GM12878 (cell line): Measurements from ENCODE around the gene OR51M1. TPM values are rescaled to one million over a fixed set of nuclear protein-coding genes. Genes with fewer than 3 reads are reported as not detected.

ENCODE experiments used
- ATAC-seq: fragments of 200-7000 bp; cut with Tn5 transposase; 3 replicates; pipeline ENCODE4 v1.9.1; 2020; ENCODE audit warnings: mild to moderate bottlenecking, moderate library complexity
- BruUV-seq: library from RNA; stranded (reverse); fragments of 400-500 nt; replicated peaks from 2 replicates; lab custom pipeline; 2021; lab: Mats Ljungman, UMichigan
- CTCF ChIA-PET: fragments of 300-600 bp; sonication (Branson Sonifier 250); formaldehyde crosslinking; extraction: SDS; loops from one replicate; lab custom pipeline; 2021; ENCODE audit warnings: inconsistent platforms; lab: Yijun Ruan, JAX
- POLR2A ChIA-PET: fragments of 350-600 bp; formaldehyde crosslinking; extraction: SDS; loops from one replicate; lab custom pipeline; 2021; ENCODE audit warnings: inconsistent platforms; lab: Charles Lee
- RAD21 ChIA-PET: fragments of 300-600 bp; sonication (Branson Sonifier 250); formaldehyde crosslinking; loops from one replicate; lab custom pipeline; 2023; ENCODE audit warnings: antibody characterized with exemption; ENCODE audit not compliant: unreplicated experiment; lab: Charles Lee
- SMC1A ChIA-PET: fragments of 300-600 bp; sonication (Branson Sonifier 250); formaldehyde crosslinking; loops from one replicate; lab custom pipeline; 2023; ENCODE audit not compliant: unreplicated experiment, uncharacterized antibody; lab: Charles Lee
- DNase-seq: peaks from one replicate; pipeline ENCODE4 v3.0.0-alpha.2; 2011; ENCODE audit warnings: low read depth, low spot score
- FAIRE-seq: peaks from 3 replicates; lab custom pipeline; 2011; peaks lifted over from hg19 to GRCh38; lab: Jason Lieb, UNC
- H2AFZ ChIP-seq: 2 replicates; pipeline ENCODE4 v1.6.0; 2011; ENCODE audit warnings: low read depth, low read length, control low read depth; ENCODE audit not compliant: control insufficient read depth
- H3K27ac ChIP-seq: 2 replicates; pipeline ENCODE4 v1.5.1; 2011; ENCODE audit warnings: control low read depth; ENCODE audit not compliant: control insufficient read depth, insufficient read depth
- H3K27me3 ChIP-seq, 2 experiments: replicated peaks in 1 of 2; 2 replicates each; pipeline versions ENCODE4 v1.6.0 to v1.6.1; 2011; ENCODE audit warnings: low read length in 1 of 2; ENCODE audit not compliant: control insufficient read depth in 2 of 2, insufficient read depth in 2 of 2
- H3K36me3 ChIP-seq, 2 experiments: 2 replicates each; pipeline ENCODE4 v1.5.1; 2011; ENCODE audit warnings: low read length in 1 of 2; ENCODE audit not compliant: control insufficient read depth in 2 of 2, insufficient read depth in 2 of 2
- H3K4me1 ChIP-seq: 2 replicates; pipeline ENCODE4 v1.6.1; 2011; ENCODE audit warnings: mild to moderate bottlenecking, low read length, moderate library complexity, mixed read lengths; ENCODE audit not compliant: control insufficient read depth, insufficient read depth
- H3K4me2 ChIP-seq: 2 replicates; pipeline ENCODE4 v1.6.0; 2011; ENCODE audit warnings: control low read depth; ENCODE audit not compliant: control insufficient read depth, insufficient read depth
- H3K4me3 ChIP-seq: fragments of 200-600 bp; sonication (generic); 2 replicates; pipeline ENCODE4 v1.5.1; 2016
- H3K79me2 ChIP-seq: 2 replicates; pipeline ENCODE4 v1.6.0; 2011; ENCODE audit warnings: low read length; ENCODE audit not compliant: control insufficient read depth, insufficient read depth
- H3K9ac ChIP-seq: 2 replicates; pipeline ENCODE4 v1.8.0; 2011; ENCODE audit warnings: low read length, control low read depth, mixed read lengths; ENCODE audit not compliant: control insufficient read depth, insufficient read depth
- H3K9me3 ChIP-seq: replicated peaks from 3 replicates; pipeline ENCODE4 v1.5.1; 2011; ENCODE audit warnings: mild to moderate bottlenecking, low read length; ENCODE audit not compliant: control insufficient read depth, insufficient read depth
- H4K20me1 ChIP-seq: 2 replicates; pipeline ENCODE4 v1.6.0; 2011; ENCODE audit not compliant: control insufficient read depth, insufficient read depth
- BRCA1 ChIP-seq: IDR thresholded peaks from 2 replicates; pipeline ENCODE4 v1.6.1; 2011; ENCODE audit warnings: low read depth, low read length, improper control_type of control experiment
- CREB1 ChIP-seq: IDR thresholded peaks from 2 replicates; pipeline ENCODE4 v1.6.1; 2012; ENCODE audit warnings: low read depth, mild to moderate bottlenecking, inconsistent platforms
- EGR1 ChIP-seq, 2 experiments: IDR thresholded peaks; 1 replicate in 1 of 2; 2 replicates in 1 of 2; pipeline ENCODE4 v1.6.1; 2011 to 2012; ENCODE audit warnings: low read depth in 2 of 2, low read length in 2 of 2, borderline replicate concordance in 1 of 2, mild to moderate bottlenecking in 1 of 2, moderate library complexity in 1 of 2
- GABPA ChIP-seq: IDR thresholded peaks from 2 replicates; pipeline ENCODE4 v1.6.1; 2014; ENCODE audit warnings: antibody characterized with exemption, low read depth, mild to moderate bottlenecking, inconsistent platforms
- GATAD2B ChIP-seq: fragments of 450-650 bp; conservative IDR thresholded peaks from 2 replicates; pipeline ENCODE4 v1.6.1; 2017; ENCODE audit warnings: low read depth, mild to moderate bottlenecking, moderate library complexity
- HSF1 ChIP-seq: fragments of 150-350 bp; IDR thresholded peaks from 2 replicates; pipeline ENCODE4 v1.6.1; 2014; ENCODE audit warnings: mild to moderate bottlenecking, low read depth, low read length
- JUNB ChIP-seq: IDR thresholded peaks from 2 replicates; pipeline ENCODE4 v1.6.1; 2016; ENCODE audit warnings: antibody characterized with exemption, mild to moderate bottlenecking
- MTA3 ChIP-seq: IDR thresholded peaks from 2 replicates; pipeline ENCODE4 v1.6.1; 2012; ENCODE audit warnings: low read length, inconsistent platforms, borderline replicate concordance
- RAD51 ChIP-seq: fragments of 450-650 bp; IDR thresholded peaks from 2 replicates; pipeline ENCODE4 v1.6.1; 2016; ENCODE audit warnings: moderate library complexity, mild to moderate bottlenecking, inconsistent platforms
- RELA ChIP-seq: fragments of 450-650 bp; IDR thresholded peaks from 2 replicates; pipeline ENCODE4 v1.8.0; 2014; ENCODE audit warnings: borderline replicate concordance; ENCODE audit not compliant: partially characterized antibody
- STAT3 ChIP-seq: IDR thresholded peaks from 2 replicates; pipeline ENCODE4 v1.6.1; 2011; ENCODE audit warnings: low read depth, low read length, improper control_type of control experiment
- SUZ12 ChIP-seq: fragments of 200-600 bp; sonication (generic); IDR thresholded peaks from one replicate; pipeline ENCODE4 v1.6.1; 2018; ENCODE audit warnings: antibody characterized with exemption, mild to moderate bottlenecking; ENCODE audit not compliant: unreplicated experiment
- TCF3 ChIP-seq: IDR thresholded peaks from 2 replicates; pipeline ENCODE4 v1.6.1; 2012; ENCODE audit warnings: low read depth, mild to moderate bottlenecking, low read length, borderline replicate concordance; ENCODE audit not compliant: insufficient read depth
- USF2 ChIP-seq: IDR thresholded peaks from 2 replicates; pipeline ENCODE4 v1.6.1; 2011; ENCODE audit warnings: low read depth, low read length, improper control_type of control experiment, borderline replicate concordance
- YY1 ChIP-seq: IDR thresholded peaks from 2 replicates; pipeline ENCODE4 v1.6.1; 2011; ENCODE audit warnings: low read depth, mild to moderate bottlenecking, low read length
- ZNF274 ChIP-seq: IDR thresholded peaks from one replicate; pipeline ENCODE4 v1.8.0; 2011; ENCODE audit not compliant: insufficient read length, insufficient read depth
- ZNF622 ChIP-seq: fragments of 450-650 bp; IDR thresholded peaks from 2 replicates; pipeline ENCODE4 v1.6.1; 2017; ENCODE audit warnings: mild to moderate bottlenecking, inconsistent platforms
- in situ Hi-C: fragments of 300-500 bp; cut with MboI; formaldehyde crosslinking; loops from 9 replicates; pipeline ENCODE4 v1.14.3; 2018; ENCODE audit warnings: mixed read lengths
- intact Hi-C: fragments of 100-400 bp; cut with micrococcal nuclease; formaldehyde crosslinking; loops from one replicate; pipeline ENCODE4 v1.14.2; 2022; ENCODE audit not compliant: unreplicated experiment
- polyA plus RNA-seq, 11 experiments: library from polyadenylated mRNA; depleted of rRNA in 4 of 11; unstranded in 6 of 11; stranded (reverse) in 5 of 11; fragments of >200 nt; fragmentation: Nextera tagmentation in 4 of 11; fragmentation: Illumina TruSeq in 1 of 11; extraction: Ambion mirVana in 4 of 11; extraction: Trizol in 1 of 11; gene quantifications; 1 replicate in 1 of 11; 2 replicates in 10 of 11; pipeline versions ENCODE4 v1.2.1 to v1.2.3, GENCODE V29; 2011 to 2016; ENCODE audit warnings: inconsistent platforms in 2 of 11, missing spikeins in 2 of 11, low read depth in 1 of 11
- total RNA-seq, 4 experiments: library from RNA; depleted of rRNA in 3 of 4; stranded (reverse); fragments of >200 nt in 3 of 4; fragmentation: Illumina TruSeq in 1 of 4; extraction: Trizol in 1 of 4; gene quantifications; 2 replicates each; pipeline versions ENCODE4 v1.2.1 to v1.2.3, GENCODE V29; 2013 to 2021

Gene OR51M1
- total and polyA plus RNA-seq, 10 of the 15 experiments (the other 5 are each of a cell fraction or from before 2014, with no cell fraction given), result 0.06 TPM; not detected in 9

GRCh38 chr11:5398936-5399335 lies 15.3 kb downstream of the OR51M1 start (continued):
- no peak for TF ChIP-seq ZNF622
- no peak for TF ChIP-seq GATAD2B
- TF ChIP-seq YY1, result no peak
- TF ChIP-seq ZNF274, result no peak
- no peak for TF ChIP-seq MTA3
- TF ChIP-seq STAT3, result no peak
- TF ChIP-seq USF2, result no peak
- TF ChIP-seq RELA, result no peak
- TF ChIP-seq, all 136 proteins: peak for 0

- Histone ChIP-seq H3K27ac (no peak overlapping the region), H4K20me1 (no peaks in the 10 kb centered on the region), H3K4me2 (no peak overlapping the region), H3K4me1 (no peaks in the 10 kb centered on the region), H3K9ac (no peak overlapping the region), H3K9me3 (no peaks in the 10 kb centered on the region), H3K27me3 (no peaks in the 10 kb centered on the region), H3K79me2 (no peaks in the 10 kb centered on the region), H3K4me3 (no peak overlapping the region), H2AFZ (no peak overlapping the region), H3K36me3 (no peaks in the 10 kb centered on the region)
- FAIRE-seq (no peak), ATAC-seq (no peak), DNase-seq (no peak)
- no peak for TF ChIP-seq CREB1
- no peak for TF ChIP-seq RAD51
- TF ChIP-seq EGR1 (IDR thresholded peaks at IDR 0.05; ENCODE audit: borderline replicate concordance in 1 of 2, low read depth in 2 of 2, low read length in 2 of 2), result no peak
- no peak for TF ChIP-seq HSF1
- no peak for TF ChIP-seq GABPA
- TF ChIP-seq SUZ12, result no peak
- no peak for TF ChIP-seq BRCA1
- TF ChIP-seq JUNB, result no peak
- TF ChIP-seq TCF3, result no peak
- in situ Hi-C loops, result no loop called here
- POLR2A ChIA-PET, result no interaction called here
- CTCF ChIA-PET, result no interaction called here
- SMC1A ChIA-PET, result no interaction called here
- RAD21 ChIA-PET, result no interaction called here
- intact Hi-C loops, result no loop called here
- no TSS peak for BruUV-seq
These were observed 21.6 kb downstream of the OR51M1 start for GRCh38 chr11:5405173-5405572.
